ENCODE results near the gene AVPR2. TPM values are rescaled to one million over a fixed set of nuclear protein-coding genes. Genes with fewer than 3 reads are reported as not detected.
A peak's percentile ranks its signal among the peaks of the same experiment; 100 is the strongest.

AVPR2 gene
- total RNA-seq, 4 donors from 2014 or later: 2.1 to 9.3 (median 5.7) TPM

DNA sequence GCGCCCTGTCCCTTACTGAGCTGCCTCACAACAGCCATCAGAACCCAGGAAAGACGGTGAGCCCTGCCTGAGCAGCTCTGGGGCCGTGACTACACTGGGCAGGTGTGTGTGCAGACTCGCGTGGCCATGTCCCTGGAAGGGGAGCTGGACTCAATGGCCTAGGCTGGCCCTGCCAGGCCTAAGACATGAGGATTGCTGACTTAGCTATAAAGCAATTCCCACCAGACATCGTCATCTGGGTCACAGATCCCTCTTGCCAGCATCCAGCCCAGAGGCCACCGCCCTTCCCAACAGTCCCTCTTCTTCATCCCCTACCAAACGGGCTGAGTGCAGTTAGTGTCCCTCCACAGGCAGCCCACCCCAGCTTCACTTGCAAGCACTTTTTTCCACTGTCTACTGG lies 26.7 kb downstream of the AVPR2 start:
- H3K4me1 ChIP-seq: peaks cover 0 to 46% (median 12%) of the 10 kb centered on the region in 4 donors
- H3K27ac ChIP-seq: no peak overlapping the region
- H3K9me3 ChIP-seq: no peaks in the 10 kb centered on the region
- H3K27me3 ChIP-seq: peaks cover 0 to 7% of the 10 kb centered on the region in 2 donors
- H3K36me3 ChIP-seq: peaks cover 0 to 28% (median 0%) of the 10 kb centered on the region in 3 donors
- no peak overlapping the region for H3K4me3 ChIP-seq
- WGBS, 2 donors: 90 to 93% methylated on average over 6 to 8 of the region's 8 CpGs
- TF ChIP-seq CTCF (IDR thresholded peaks at IDR 0.05): no peak
- no peak for TF ChIP-seq EP300 (IDR thresholded peaks at IDR 0.05)
- TF ChIP-seq POLR2A (IDR thresholded peaks at IDR 0.05): no peak
- DNase-seq (ENCODE audit: low spot score in 2 of 2): no peak

GRCh38 chrX:153931748-153932147 lies 27.3 kb downstream of the AVPR2 start:
- TF ChIP-seq POLR2A (IDR thresholded peaks at IDR 0.05) (no peak), EP300 (IDR thresholded peaks at IDR 0.05) (no peak), CTCF (IDR thresholded peaks at IDR 0.05) (no peak)
- Histone ChIP-seq H3K4me1 (peaks cover 0 to 40% (median 10%) of the 10 kb centered on the region in 4 donors), H3K27ac (no peak overlapping the region), H3K4me3 (no peak overlapping the region), H3K9me3 (no peaks in the 10 kb centered on the region), H3K27me3 (peaks cover 0 to under 1% of the 10 kb centered on the region in 2 donors), H3K36me3 (peaks cover 0 to 28% (median 0%) of the 10 kb centered on the region in 3 donors)
- WGBS, 2 donors: 92 to 97% methylated on average over 4 to 11 of the region's 13 CpGs
- no peak for DNase-seq (ENCODE audit: low spot score in 2 of 2)

DNA sequence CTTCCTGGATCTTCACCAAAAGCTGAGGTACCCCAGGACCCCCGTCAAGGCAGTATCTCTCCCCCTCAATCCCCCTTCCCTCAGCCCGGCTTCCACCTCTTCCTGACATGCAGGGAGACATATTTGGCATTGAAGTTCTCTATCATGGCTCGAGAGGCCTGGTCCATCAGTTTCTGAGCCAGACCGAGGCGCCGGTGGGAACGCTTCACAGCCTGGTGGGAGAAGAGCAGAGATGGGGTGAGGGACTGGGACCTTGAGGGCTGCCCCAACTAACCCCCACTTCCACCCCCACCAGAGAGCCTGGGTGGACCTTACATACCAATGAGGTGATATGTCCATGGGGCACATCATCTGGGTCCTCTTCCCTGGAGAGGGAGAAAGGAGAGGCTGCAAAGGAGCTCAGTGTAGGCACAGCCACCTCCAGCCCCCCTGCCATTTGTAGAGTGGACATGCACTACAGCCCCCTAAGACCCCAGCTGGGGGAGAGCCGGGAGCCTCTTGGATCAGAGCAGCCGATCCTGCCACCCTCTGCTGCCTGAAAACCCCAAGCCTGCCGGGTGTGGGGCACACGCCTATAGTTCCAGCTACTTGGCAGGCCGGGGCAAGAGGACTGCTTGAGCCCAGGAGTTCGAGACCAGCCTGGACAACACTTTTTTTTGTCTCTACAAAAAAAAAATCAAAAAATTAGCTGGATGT lies 27.9 kb downstream of the AVPR2 start:
- 79 to 90% methylated on average over 4 to 13 of the region's 13 CpGs for WGBS, 2 donors
- TF ChIP-seq CTCF (IDR thresholded peaks at IDR 0.05) (no peak), POLR2A (IDR thresholded peaks at IDR 0.05) (no peak), EP300 (IDR thresholded peaks at IDR 0.05) (no peak)
- no peak overlapping the region for H3K4me3 ChIP-seq
- H3K27ac ChIP-seq: no peak overlapping the region
- peaks cover 0 to 34% (median 7%) of the 10 kb centered on the region in 4 donors for H3K4me1 ChIP-seq
- DNase-seq (ENCODE audit: low spot score in 2 of 2): no peak
- H3K36me3 ChIP-seq: peaks cover 0 to 28% (median 0%) of the 10 kb centered on the region in 3 donors
- no peaks in the 10 kb centered on the region for H3K27me3 ChIP-seq
- no peaks in the 10 kb centered on the region for H3K9me3 ChIP-seq

GRCh38 chrX:153933748-153934147 lies 29.3 kb downstream of the AVPR2 start:
- WGBS, 2 donors: 8 to 51% methylated on average over 6 of the region's 7 CpGs
- no peak overlapping the region for H3K27ac ChIP-seq
- peaks cover 0 to 29% (median 4%) of the 10 kb centered on the region in 4 donors for H3K4me1 ChIP-seq
- H3K4me3 ChIP-seq: peak overlapping the region in 2 of 4 donors; percentile 55 to 77
- no peak for TF ChIP-seq EP300 (IDR thresholded peaks at IDR 0.05)
- no peak for TF ChIP-seq CTCF (IDR thresholded peaks at IDR 0.05)
- no peak for TF ChIP-seq POLR2A (IDR thresholded peaks at IDR 0.05)
- no peaks in the 10 kb centered on the region for H3K27me3 ChIP-seq
- no peak for DNase-seq (ENCODE audit: low spot score in 2 of 2)
- H3K36me3 ChIP-seq: peaks cover 0 to 28% (median 0%) of the 10 kb centered on the region in 3 donors
- H3K9me3 ChIP-seq: no peaks in the 10 kb centered on the region

DNA sequence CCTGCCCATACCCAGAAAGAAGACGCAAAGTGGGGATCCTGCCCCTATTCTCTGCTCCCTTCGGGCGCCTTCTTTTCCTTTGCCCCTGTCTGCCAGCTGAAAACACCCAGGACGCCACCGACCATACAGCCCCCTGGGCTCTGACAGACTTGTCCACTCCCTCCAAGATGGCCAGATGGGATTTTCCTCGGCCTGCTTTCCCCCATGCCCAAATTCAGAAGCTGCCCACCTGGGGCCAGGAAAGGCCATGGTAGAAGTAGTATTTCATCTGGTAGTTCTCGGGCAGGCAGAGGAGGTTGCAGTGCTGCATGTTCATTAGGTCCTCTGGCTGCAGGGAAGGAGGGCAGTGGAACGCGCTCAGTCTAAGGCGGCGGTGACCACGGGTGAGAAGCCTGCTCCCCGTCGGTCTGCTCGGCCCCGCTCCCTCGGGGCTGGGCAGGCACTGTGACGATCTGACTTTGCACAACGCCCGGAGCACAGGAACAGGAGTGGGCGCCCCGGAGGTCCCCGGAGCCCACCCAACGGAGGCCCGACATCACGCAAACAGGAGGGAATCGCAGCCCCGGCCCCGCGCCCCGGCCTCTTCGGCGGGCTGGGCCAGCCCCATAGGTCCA lies 29.8 kb downstream of the AVPR2 start:
- Histone ChIP-seq H3K36me3 (peaks cover 0 to 28% (median 0%) of the 10 kb centered on the region in 3 donors), H3K4me1 (peaks cover 0 to 24% (median 2%) of the 10 kb centered on the region in 4 donors), H3K9me3 (no peaks in the 10 kb centered on the region), H3K27ac (peak overlapping the region in 1 of 4 donors; percentile 71), H3K4me3 (peak overlapping the region; percentile 47 to 77 (median 57)), H3K27me3 (no peaks in the 10 kb centered on the region)
- 20 to 41% methylated on average over 6 to 13 of the region's 33 CpGs for WGBS, 2 donors
- no peak for DNase-seq (ENCODE audit: low spot score in 2 of 2)
- TF ChIP-seq CTCF (IDR thresholded peaks at IDR 0.05) (no peak), EP300 (IDR thresholded peaks at IDR 0.05) (no peak), POLR2A (IDR thresholded peaks at IDR 0.05) (no peak)
